Measurements from ENCODE around the gene ZMYM1. TPM values are rescaled to one million over a fixed set of nuclear protein-coding genes. Genes with fewer than 3 reads are reported as not detected.
"Not testable (repeated sequence)": the region's sequence is repeated elsewhere in the genome, so short reads cannot be mapped to it uniquely, and the experiment has no call there.

The ZMYM1 gene
- total RNA-seq, 5 donors from 2014 or later (not counting 1 experiment from before 2014, with no cell fraction given): 13.7 to 26.5 (median 17.6) TPM

GRCh38 chr1:35143737-35144508 is 64.7 kb downstream of the ZMYM1 start:
- H3K27ac Mint-ChIP-seq: no peak overlapping the region
- no peaks in the 10 kb centered on the region for H3K9me3 Mint-ChIP-seq
- no peak overlapping the region for H3K27ac ChIP-seq (ENCODE audit: low read length)
- H3K4me3 ChIP-seq (ENCODE audit: control insufficient read depth in 1 of 2, extremely low read depth in 1 of 2, low read length in 1 of 2): no peak overlapping the region
- DNase-seq: no peak
- ChIA-PET POLR2A (no interaction called here), CTCF (no interaction called here)
- ATAC-seq (replicated peaks in 1 of 4): no peak
- peaks cover 0 to 4% of the 10 kb centered on the region in 2 experiments for H3K4me1 ChIP-seq (ENCODE audit: control insufficient read depth in 1 of 2, extremely low read depth in 1 of 2, insufficient read depth in 2 of 2, low read length in 2 of 2)
- H3K27me3 ChIP-seq (replicated peaks in 1 of 2; ENCODE audit: control insufficient read depth in 2 of 2, extremely low read depth in 1 of 2, insufficient read depth in 2 of 2, low read length in 1 of 2): no peaks in the 10 kb centered on the region
- no peaks in the 10 kb centered on the region for H3K36me3 ChIP-seq (ENCODE audit: control insufficient read depth in 2 of 2, extremely low read depth in 1 of 2, insufficient read depth in 1 of 2, low read length in 1 of 2)
- no peaks in the 10 kb centered on the region for H3K27me3 Mint-ChIP-seq
- H3K4me3 Mint-ChIP-seq: no peak overlapping the region
- no peaks in the 10 kb centered on the region for H3K36me3 Mint-ChIP-seq
- WGBS (ENCODE audit: insufficient coverage): 86% methylated on average over 3 of the region's 12 CpGs
- no peaks in the 10 kb centered on the region for H3K9me3 ChIP-seq
- H3K4me1 Mint-ChIP-seq: peaks cover 9% of the 10 kb centered on the region in 3 donors

GRCh38 chr1:35145892-35146549 is 66.8 kb downstream of the ZMYM1 start:
- POLR2A ChIA-PET; H3K4me3 Mint-ChIP-seq; H3K9me3 ChIP-seq; H3K36me3 ChIP-seq (ENCODE audit: control insufficient read depth in 2 of 2, extremely low read depth in 1 of 2, insufficient read depth in 1 of 2, low read length in 1 of 2); H3K4me1 Mint-ChIP-seq; H3K4me3 ChIP-seq (ENCODE audit: control insufficient read depth in 1 of 2, extremely low read depth in 1 of 2, low read length in 1 of 2); H3K9me3 Mint-ChIP-seq; ATAC-seq (replicated peaks in 1 of 4); H3K27me3 Mint-ChIP-seq; H3K36me3 Mint-ChIP-seq; CTCF ChIA-PET; H3K27me3 ChIP-seq (replicated peaks in 1 of 2; ENCODE audit: control insufficient read depth in 2 of 2, extremely low read depth in 1 of 2, insufficient read depth in 2 of 2, low read length in 1 of 2); H3K4me1 ChIP-seq (ENCODE audit: control insufficient read depth in 1 of 2, extremely low read depth in 1 of 2, insufficient read depth in 2 of 2, low read length in 2 of 2); DNase-seq; H3K27ac ChIP-seq (ENCODE audit: low read length): not testable (repeated sequence)
- peak overlapping the region; percentile 61 to 69 for H3K27ac Mint-ChIP-seq
- WGBS (ENCODE audit: insufficient coverage): 93% methylated on average over 10 of the region's 13 CpGs

- CTCF ChIA-PET: no interaction called here
- no peak overlapping the region for H3K4me3 ChIP-seq (ENCODE audit: control insufficient read depth in 1 of 2, extremely low read depth in 1 of 2, low read length in 1 of 2)
- DNase-seq: no peak
- Mint-ChIP-seq H3K4me1 (peaks cover 1 to 5% (median 3%) of the 10 kb centered on the region in 3 donors), H3K9me3 (no peaks in the 10 kb centered on the region), H3K4me3 (no peak overlapping the region), H3K27ac (no peak overlapping the region), H3K36me3 (no peaks in the 10 kb centered on the region), H3K27me3 (peaks cover 3% of the 10 kb centered on the region in 2 donors)
- H3K4me1 ChIP-seq (ENCODE audit: control insufficient read depth in 1 of 2, extremely low read depth in 1 of 2, insufficient read depth in 2 of 2, low read length in 2 of 2): peaks cover 0 to 3% of the 10 kb centered on the region in 2 experiments
- no CpG with 5 or more reads among the region's 5 CpGs for WGBS (ENCODE audit: insufficient coverage)
- H3K27me3 ChIP-seq (replicated peaks in 1 of 2; ENCODE audit: control insufficient read depth in 2 of 2, extremely low read depth in 1 of 2, insufficient read depth in 2 of 2, low read length in 1 of 2): peaks cover 0 to 8% of the 10 kb centered on the region in 2 experiments
- POLR2A ChIA-PET: no interaction called here
- no peaks in the 10 kb centered on the region for H3K36me3 ChIP-seq (ENCODE audit: control insufficient read depth in 2 of 2, extremely low read depth in 1 of 2, insufficient read depth in 1 of 2, low read length in 1 of 2)
- no peaks in the 10 kb centered on the region for H3K9me3 ChIP-seq
- H3K27ac ChIP-seq (ENCODE audit: low read length): no peak overlapping the region
- no peak for ATAC-seq (replicated peaks in 1 of 4)
Measured at GRCh38 chr1:35151220-35151619, 72.0 kb downstream of the ZMYM1 start.

GRCh38 chr1:35164893-35165292 is 85.7 kb downstream of the ZMYM1 start:
- no peaks in the 10 kb centered on the region for H3K9me3 Mint-ChIP-seq
- Histone ChIP-seq H3K4me3 (ENCODE audit: control insufficient read depth in 1 of 2, extremely low read depth in 1 of 2, low read length in 1 of 2) (no peak overlapping the region), H3K4me1 (ENCODE audit: control insufficient read depth in 1 of 2, extremely low read depth in 1 of 2, insufficient read depth in 2 of 2, low read length in 2 of 2) (no peaks in the 10 kb centered on the region), H3K36me3 (ENCODE audit: control insufficient read depth in 2 of 2, extremely low read depth in 1 of 2, insufficient read depth in 1 of 2, low read length in 1 of 2) (no peaks in the 10 kb centered on the region), H3K27ac (ENCODE audit: low read length) (no peak overlapping the region), H3K9me3 (no peaks in the 10 kb centered on the region), H3K27me3 (replicated peaks in 1 of 2; ENCODE audit: control insufficient read depth in 2 of 2, extremely low read depth in 1 of 2, insufficient read depth in 2 of 2, low read length in 1 of 2) (no peaks in the 10 kb centered on the region)
- H3K4me1 Mint-ChIP-seq: no peaks in the 10 kb centered on the region
- no peak for DNase-seq
- no peak overlapping the region for H3K4me3 Mint-ChIP-seq
- no peak for ATAC-seq (replicated peaks in 1 of 4)
- ChIA-PET CTCF (no interaction called here), POLR2A (no interaction called here)
- no peaks in the 10 kb centered on the region for H3K27me3 Mint-ChIP-seq
- WGBS (ENCODE audit: insufficient coverage): 100% methylated on average over 2 of the region's 3 CpGs
- H3K27ac Mint-ChIP-seq: no peak overlapping the region
- H3K36me3 Mint-ChIP-seq: peaks cover 4% of the 10 kb centered on the region

Other genes starting within 250 kb of the ZMYM1 start
- gene SMIM12, start 219.6 kb upstream of the ZMYM1 start, total RNA-seq: 10 to 100 TPM; 29.8 to 46.7 (median 37.1) TPM
- 1 to 10 TPM in 1 of 5 donors, under 1 TPM in 4; 0.78 to 1.6 (median 0.99) TPM for gene DLGAP3, start 149.7 kb upstream of the ZMYM1 start, total RNA-seq
- 10 to 100 TPM; 12.4 to 51.6 (median 41.8) TPM for gene TMEM35B, start 94.0 kb upstream of the ZMYM1 start, total RNA-seq
- gene ZMYM6, start 47.4 kb upstream of the ZMYM1 start, total RNA-seq: 10 to 100 TPM; 28.9 to 36.1 (median 33.9) TPM
- 100 to 1,000 TPM; 287 to 589 (median 319) TPM for gene SFPQ, start 113.8 kb downstream of the ZMYM1 start, total RNA-seq
- 10 to 100 TPM; 28.7 to 41.7 (median 38.5) TPM for gene ZMYM4, start 189.3 kb downstream of the ZMYM1 start, total RNA-seq

Data from T-cell (primary cell).